UCSD-AML1 (cell line): Measurements from ENCODE around the gene ST3GAL3.
A peak's percentile ranks its signal among the peaks of the same experiment; 100 is the strongest.

Source experiments
- DNase-seq: peaks from one replicate; lab custom pipeline; 2025; ENCODE audit not compliant: unreplicated experiment; lab: John Stamatoyannopoulos, UW

The ST3GAL3 gene

DNA sequence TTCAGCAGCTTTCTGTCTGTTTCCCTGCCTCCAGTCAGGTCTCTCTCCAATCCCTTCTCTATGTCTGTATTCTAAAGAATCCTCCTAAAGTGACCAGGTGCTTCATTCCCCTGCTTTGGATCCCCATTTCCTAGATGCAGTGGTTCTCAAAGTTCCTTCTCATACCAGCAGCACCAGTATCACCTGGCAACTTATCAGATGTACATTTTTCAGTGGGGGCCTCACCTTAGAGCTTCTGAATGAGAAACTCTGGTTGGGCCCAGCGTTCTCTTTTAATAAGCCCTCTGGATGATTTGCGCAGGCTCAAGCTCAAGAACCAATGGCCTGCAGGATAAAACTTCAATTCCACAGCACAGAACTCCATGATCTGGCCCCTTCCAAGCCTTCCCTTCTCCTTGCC, 200.9 kb downstream of the ST3GAL3 start:
- no peak for DNase-seq

DNA sequence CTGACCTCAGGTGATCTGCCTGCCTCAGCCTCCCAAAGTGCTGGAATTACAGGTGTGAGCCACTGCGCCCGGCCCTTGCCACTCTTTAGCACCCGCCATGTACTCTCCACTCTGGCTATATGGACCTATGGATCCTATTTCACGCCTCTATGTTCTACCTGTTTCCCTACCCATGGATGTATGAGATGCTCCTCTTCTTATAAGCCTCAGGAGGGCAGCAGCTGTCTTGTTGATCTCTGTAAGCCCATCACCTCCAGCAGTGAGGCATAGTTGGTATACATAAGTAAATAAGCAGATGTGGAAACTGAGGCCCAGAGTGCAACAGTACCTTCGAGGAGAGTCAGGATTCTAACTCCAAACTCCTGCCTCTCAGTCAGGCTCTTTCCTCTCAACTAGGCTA, 201.5 kb downstream of the ST3GAL3 start:
- no peak for DNase-seq

DNA sequence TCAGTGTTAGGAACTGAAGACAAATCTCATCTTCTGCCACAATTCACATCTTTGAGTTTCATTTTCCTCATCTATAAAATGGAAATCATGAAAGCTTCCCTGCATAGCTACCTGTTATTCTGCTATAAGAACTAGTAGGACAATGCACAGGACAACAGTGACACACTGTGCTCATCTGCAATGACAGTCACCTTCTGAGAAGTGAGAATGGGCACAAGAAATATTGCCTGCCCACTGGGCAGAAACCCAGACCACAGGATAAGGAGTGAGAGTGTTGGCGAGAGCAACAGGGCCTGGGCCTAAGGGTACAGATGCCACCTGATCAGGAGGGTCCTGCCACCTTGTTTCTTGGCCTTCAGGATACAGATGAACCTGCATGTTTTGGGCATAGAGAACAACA, 203.0 kb downstream of the ST3GAL3 start:
- no peak for DNase-seq

DNA sequence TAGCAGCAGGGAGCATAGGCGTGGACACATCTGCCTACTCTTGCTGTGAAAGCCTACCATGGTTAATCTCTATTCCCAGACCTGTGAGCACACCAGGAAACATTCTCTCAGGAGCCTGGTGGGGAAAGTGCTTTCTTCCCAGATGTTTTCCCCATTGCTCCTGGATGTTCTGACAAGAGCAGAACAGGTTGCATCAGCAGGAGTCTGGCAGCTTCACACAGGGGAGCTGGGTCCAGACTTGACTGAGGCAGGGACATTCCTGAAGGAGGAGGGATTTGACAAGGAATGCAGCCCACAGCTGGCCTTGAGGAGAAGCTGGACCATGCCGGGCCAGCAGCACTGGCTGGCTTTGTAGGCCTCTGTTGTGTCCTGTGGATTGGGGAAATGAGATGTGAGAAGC, 205.3 kb downstream of the ST3GAL3 start:
- DNase-seq, result no peak

DNA sequence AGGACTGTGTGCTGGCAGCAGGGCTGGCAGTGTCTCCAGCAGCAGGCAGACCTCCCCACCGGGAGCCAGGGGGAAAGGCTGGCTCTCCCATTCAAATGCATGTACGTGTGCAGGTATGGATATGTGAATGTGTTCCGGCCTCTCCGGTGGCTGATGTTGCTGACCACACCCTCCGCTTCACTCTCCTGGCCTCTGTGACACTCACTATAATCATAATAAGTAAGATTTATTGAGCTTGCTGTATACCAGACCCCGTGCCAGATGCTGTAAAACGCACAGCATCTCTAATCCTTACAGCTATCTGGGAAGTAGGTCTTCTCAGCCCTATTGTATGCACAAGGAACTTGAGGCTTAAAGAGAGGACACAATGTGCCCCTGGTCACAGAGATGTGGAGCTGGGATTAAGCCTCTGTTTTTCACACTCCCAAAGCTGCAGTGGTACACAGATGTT, 205.7 kb downstream of the ST3GAL3 start:
- peak; percentile 41 for DNase-seq

DNA sequence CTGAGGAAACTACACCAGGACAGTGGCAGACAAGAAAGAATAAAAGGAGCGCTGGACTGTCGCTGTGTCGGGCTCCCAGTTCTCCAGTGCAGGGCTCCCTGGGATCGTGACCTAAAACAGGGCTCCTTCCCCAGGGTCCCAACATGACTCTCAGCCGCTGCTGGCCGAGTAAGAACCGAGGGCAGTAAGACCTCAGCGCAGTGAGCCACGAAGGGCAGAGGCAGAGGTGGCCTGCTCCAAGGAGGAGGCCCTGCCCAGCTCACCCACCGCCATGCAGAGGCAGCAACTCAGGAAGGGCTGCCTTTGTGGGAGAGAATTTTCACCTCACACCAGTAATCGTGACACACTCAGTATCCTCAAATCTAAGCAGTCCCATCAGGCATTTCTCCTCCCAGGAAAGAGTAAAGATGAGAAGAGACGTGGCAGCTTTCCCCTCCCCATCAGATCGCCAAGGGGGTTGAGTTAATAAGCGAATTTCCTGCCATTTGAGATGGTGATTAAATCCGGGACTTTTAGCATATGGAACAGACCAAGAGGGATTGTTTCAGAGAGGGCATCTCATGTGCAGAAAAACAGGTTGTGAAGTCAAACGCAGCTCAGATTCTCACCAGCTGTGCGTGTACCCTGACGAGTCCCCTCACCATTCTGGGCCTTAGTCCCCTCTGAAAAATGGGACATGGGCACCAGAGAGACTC, 206.5 kb downstream of the ST3GAL3 start:
- peak; percentile 41 for DNase-seq

DNA sequence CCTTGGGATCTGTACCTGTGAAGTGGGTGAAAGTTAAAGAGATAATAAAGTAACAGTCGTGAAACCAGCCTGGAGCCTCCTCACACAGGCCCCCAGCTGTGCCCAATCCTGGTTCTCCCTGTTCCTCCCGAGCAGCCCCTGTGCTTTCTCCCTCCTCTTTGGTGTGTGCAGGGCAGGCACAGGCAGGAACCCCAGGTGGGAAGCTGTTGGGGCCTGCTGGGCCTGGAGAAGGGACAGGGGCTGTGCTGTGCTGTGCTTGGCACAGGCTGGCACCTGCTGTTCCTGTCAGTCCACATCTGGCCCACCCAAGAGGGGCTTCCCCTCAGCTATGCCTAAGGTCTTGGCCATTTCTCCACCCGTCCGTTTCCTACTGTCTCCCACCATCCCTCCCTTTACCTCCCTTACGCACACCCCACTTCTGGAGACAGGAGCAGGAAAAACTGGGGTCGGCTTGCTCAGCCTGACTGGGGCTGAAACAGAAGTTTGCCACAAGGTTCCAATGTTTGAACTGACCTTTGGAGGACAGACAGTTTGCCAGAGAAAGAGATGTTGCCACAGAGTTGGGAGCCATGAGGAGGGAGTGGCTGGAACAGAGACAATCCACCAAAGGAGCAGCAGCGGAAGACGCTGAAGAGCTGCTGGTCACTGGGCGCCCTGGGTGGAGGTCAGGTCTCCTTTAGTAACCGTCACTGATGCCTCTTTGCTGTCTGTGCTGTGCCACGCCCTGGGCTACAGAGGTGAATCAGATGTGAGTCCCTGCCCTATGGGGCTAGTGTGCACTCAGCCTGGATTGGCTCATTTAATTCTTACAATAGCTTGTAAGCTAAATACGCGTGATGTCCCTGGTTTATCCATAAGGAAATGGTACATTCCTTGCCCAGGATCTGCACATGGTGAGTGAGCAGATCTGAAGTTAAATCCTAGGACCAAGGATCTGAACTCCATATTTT, 207.5 kb downstream of the ST3GAL3 start:
- no peak for DNase-seq

DNA sequence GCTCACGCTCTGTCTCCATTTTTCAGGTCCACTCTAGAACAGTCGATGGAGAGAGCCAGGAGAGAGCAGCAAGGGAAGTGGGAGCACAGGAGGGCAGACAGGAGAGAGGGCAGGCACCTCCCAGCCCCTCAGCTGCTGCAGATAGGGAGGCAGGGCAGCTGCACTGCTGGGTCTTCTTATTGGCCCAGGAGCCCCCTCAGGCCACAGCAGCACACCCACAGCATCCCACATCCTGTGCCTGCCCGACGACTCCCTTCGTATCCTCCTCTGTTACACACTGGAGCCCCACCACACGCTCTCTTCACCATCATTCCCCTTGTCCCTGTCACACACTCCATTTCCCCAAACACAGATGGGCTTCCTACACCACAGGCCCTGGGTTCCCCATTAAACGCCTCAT, 212.6 kb downstream of the ST3GAL3 start:
- DNase-seq, result peak; percentile 50

DNA sequence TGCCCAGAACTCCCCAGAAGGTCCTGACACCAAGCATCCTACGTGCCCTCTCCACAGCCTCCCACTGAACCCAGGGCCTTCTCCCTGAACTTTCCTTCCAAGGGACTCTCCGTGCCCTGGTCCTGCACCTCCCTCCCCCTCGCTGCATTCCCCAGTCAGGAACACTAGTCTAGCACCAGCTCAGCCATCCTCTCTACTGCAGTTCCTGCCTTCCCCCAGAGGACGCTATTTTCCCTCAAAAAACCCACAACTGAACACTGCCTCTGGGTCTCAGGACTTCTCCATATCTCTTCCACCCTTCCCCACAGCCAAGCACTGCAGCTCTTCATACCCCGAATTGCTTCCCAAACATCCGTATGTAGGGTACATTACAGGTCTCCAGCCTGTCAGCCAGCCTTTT, 213.7 kb downstream of the ST3GAL3 start:
- DNase-seq, result no peak

DNA sequence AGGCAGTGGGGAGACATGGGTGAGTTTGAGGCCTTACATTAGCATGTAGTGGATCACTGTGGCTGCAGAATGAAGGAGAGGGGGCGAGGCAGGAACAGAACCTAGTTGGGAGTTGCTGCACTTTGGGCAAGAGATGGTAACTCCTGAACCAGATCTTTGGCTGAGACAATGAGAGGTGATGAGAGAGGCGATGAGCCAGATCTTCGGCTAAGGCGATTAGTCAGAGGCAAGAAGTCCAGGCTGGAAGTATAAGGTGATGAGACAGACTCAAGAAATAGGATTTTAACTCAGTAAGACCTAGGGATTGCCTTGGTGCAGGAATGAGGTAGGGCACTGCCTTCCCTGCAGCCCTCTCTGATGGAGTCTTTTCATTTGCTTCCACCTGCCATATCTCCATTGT, 217.2 kb downstream of the ST3GAL3 start:
- DNase-seq, result no peak

DNA sequence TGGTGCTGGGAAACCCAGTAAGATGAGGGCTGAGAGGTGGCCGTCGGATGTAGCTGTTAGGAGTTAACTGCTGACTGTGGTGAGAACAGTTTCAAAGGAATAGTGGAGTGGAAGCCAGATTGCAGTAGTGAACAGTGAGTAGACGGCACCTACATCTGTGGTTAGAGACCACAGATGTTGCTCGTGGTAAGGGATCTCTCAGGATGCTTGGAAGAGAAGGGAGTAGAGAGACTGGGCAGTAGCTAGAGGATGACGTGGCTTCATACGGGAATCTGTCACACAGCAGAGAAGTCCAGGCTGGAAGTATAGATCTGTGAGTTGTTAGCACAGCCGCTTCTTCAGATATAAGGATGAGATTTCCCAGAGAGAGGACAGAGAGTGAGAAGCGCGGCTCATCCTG, 218.5 kb downstream of the ST3GAL3 start:
- no peak for DNase-seq

DNA sequence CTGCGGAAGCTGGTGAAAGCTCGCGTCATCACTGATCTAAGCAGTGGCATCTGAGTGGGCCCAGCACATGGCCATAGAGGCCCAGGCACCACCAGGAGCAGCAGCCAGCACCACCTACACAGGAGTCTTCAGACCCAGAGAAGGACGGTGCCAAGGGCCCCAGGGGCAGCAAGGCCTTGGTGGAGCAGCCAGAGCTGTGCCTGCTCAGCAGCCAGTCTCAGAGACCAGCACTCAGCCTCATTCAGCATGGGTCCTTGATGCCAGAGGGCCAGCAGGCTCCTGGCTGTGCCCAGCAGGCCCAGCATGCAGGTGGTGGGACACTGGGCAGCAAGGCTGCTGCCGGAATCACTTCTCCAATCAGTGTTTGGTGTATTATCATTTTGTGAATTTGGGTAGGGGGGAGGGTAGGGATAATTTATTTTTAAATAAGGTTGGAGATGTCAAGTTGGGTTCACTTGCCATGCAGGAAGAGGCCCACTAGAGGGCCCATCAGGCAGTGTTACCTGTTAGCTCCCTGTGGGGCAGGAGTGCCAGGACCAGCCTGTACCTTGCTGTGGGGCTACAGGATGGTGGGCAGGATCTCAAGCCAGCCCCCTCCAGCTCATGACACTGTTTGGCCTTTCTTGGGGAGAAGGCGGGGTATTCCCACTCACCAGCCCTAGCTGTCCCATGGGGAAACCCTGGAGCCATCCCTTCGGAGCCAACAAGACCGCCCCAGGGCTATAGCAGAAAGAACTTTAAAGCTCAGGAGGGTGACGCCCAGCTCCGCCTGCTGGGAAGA, 223.0 kb downstream of the ST3GAL3 start:
- no peak for DNase-seq

DNA sequence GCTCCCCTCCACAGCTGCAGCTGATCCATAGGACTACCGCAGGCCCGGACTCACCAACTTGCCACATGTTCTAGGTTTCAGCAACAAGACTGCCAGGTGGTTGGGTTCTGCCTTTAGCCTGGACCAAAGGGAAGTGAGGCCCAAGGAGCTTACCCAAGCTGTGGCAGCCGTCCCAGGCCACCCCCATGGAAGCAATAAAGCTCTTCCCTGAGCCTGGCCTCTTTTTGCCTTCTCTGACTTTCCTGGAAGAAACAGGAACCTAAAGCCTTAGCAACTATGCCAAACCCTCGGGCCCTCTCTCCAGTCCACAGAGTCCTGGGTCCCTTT, 223.6 kb downstream of the ST3GAL3 start:
- no peak for DNase-seq

DNA sequence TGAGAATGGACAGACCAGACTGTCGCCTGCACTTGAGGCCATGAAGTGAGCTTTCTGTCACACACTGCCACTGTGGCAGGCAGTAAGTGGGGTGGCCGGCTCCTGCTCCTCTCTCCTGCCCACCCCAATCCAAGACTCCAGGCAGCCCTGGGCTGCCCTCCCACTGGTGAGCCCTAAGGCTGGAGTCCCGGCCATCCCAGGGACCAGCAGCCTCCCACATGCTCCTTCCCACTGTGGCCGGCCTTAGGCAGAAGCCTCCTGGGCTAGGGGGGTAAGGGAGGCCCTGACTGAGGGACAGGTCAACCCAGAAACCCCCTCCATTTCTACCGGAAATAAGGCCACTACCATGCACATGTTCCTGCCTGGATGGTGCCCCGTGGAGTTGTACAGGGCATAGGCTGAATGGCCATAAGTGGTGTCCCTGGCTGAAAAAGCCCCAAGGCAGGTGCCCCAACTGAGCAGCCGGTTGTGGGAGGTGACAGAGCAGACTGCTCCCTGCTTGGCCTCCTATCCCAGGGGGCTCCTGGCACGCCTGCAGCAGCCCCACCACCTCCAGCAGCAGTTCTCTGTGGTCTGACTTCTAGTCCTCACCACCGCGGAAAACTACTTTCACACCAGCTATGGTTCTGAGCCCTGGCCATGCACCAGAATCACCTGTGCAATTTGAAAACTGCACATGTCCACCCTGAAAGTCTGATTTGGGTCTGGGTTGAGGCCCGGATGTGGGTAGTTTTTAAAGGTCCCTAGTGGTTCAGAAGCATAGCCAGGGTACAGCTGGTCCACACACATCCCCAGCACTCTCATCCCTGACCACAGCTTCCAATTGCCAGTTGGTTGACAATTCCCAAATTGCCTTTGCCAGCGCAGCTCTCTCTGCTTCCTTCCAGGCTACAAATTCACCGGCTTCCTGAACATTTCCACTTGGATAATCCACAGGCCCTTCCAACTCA, 224.7 kb downstream of the ST3GAL3 start:
- DNase-seq, result no peak

DNA sequence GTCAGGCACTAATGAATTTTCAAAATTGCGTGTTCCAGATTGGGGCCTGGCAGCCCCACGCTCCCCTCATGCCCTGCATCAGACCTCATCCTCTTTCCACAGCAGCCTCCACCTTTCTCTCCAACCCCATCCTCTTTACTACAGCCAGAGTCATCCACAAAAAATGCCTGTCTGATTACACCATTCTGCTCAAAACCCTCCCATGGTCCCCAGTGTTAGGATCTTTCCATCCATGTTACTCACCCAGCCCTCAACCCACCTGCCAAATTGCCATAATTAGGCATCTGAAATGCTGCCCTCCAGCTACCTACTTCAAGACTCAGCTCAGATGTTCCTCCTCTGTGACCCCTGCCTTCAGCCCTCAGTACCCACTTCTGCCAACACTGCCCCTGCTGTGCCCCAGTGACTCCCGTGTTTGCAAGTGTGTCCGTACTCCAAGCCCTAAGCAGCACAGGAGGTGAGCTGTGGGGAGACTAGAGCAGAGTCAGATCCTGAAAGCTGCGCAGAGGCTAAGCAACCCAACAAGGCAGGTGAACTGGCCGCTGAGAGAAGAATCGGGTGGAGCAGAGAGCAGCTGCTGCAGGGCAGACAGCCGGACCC, 225.6 kb downstream of the ST3GAL3 start:
- DNase-seq, result no peak

DNA sequence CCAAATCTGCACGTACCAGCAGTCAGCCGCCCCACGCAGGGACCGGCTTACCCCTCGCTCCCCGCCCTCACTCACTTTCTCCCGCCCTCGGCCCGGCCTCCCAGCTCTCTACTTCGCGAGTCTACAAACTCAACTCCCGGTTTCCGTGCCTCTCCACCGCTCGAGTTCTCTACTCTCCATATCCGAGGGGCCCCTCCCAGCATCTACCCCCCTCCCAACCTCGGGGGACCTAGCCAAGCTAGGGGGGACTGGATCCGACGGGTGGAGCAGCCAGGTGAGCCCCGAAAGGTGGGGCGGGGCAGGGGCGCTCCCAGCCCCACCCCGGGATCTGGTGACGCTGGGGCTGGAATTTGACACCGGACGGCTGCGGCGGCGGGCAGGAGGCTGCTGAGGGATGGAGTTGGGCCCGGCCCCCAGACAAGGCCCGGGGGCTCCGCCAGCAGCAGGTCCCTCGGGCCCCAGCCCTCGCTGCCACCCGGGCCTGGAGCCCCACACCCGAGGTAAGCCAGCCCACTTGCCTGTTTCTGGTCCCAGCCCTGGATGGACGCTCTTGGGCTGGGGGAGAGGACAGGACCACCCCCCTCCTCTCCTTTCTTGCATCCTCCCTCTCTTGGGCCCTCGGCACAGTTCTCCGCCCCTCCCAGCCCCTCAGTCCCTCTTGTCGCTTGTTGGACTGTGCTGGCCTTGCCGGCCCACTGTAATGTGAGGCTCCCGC, 226.2 kb downstream of the ST3GAL3 start, which contains the start of gene ARTN:
TSS of gene ARTN (plus strand) at position 416 of the 715 bp plus-strand sequence. CDS start 1,856 bp downstream, outside the sequence.
- DNase-seq, result no peak

DNA sequence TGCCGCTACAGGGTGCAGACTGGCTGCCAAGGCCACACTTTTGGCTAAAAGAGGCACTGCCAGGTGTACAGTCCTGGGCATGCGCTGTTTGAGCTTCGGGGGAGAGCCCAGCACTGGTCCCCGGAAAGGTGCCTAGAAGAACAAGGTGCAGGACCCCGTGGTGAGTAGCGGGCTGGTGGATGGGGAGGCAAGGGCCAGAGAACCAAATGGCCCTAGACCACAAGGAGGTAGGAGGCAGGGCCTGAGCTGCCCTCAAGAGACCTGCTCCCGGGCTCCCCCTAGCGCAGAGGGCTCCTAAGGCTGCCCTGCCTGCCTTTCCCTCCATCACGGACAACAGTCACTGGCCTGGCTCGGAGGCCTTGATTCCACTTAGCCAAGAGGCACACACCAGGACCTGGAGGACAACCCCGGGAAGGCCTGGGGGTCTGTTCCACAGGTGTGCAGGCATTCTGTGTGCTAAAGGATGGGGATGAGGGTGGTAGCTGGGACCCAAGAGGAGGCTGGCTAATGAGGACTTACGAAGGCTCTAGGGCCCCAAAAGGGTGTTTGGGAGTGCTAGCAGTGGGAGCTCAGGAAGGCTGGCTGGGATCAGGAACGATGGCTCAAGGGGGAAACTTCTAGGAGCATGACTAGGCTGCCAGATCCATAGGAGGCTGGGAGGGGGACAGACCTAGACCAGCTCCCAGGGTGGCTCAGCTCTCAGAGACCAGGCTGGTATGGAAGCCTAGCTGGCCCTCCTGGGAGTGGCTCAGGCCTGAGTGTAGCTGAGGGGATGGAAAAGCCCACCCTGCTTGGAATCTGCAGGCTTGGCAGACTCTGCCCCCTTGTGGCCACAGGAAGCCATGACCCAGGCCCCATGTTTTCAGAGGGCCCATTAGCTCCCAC, 227.0 kb downstream of the ST3GAL3 start:
- peak; percentile 68 for DNase-seq

DNA sequence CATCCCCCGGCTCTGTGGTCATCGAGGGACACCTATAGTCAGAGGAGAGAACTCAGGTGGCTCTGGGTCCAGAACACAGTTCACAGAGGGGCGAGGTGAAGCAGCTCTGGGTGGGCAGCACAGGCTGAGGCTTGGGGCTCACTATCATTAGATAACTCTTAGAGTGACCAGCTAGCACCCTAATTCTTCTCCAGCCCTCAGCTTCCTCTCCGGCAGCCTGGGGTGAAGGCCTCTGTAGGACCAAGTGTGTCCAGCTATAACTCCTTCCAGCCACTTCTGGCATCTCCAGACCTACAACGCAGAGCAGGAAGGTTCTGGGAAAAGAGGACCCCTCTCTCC, 227.6 kb downstream of the ST3GAL3 start:
- no peak for DNase-seq
